Transverse colon (tissue), 3 donors: Measurements from ENCODE around the gene RAMAC.

Experiments
- CTCF ChIP-seq, 5 experiments: fragments of 200-600 bp in 3 of 5; fragments of 450-650 bp in 2 of 5; sonication (generic) in 3 of 5; IDR thresholded peaks; 1 replicate in 2 of 5; 2 replicates in 3 of 5; pipeline ENCODE4 v1.5.1; 2016 to 2017; ENCODE audit warnings: antibody characterized with exemption in 5 of 5, inconsistent platforms in 3 of 5, mild to moderate bottlenecking in 2 of 5, moderate library complexity in 1 of 5
- EP300 ChIP-seq: sonication (generic); formaldehyde crosslinking; IDR thresholded peaks from one replicate; pipeline ENCODE4 v1.6.1; 2017; ENCODE audit warnings: antibody characterized with exemption, low read depth
- POLR2A ChIP-seq: fragments of 450-650 bp; IDR thresholded peaks from one replicate; pipeline ENCODE4 v1.6.1; 2016; ENCODE audit warnings: antibody characterized with exemption, mild to moderate bottlenecking, moderate library complexity

- TF ChIP-seq CTCF (IDR thresholded peaks at IDR 0.05) (no peak), POLR2A (no peak), EP300 (no peak)
These were observed 33.6 kb upstream of the RAMAC start, which contains the start of gene HOMER2 for GRCh38 chr15:82952158-82953081.
